K562 (cell line): ENCODE data around the gene SPANXC.

ENCODE experiments used
- YY1 ChIP-seq, 3 experiments: IDR thresholded peaks; 2 replicates each; pipeline ENCODE4 v1.6.1; 2011; ENCODE audit warnings: low read length in 2 of 3, mild to moderate bottlenecking in 2 of 3, moderate library complexity in 2 of 3, borderline replicate concordance in 1 of 3, control low read depth in 1 of 3, low read depth in 1 of 3; ENCODE audit not compliant: insufficient read depth in 3 of 3, insufficient replicate concordance in 2 of 3, control insufficient read depth in 1 of 3, insufficient read length in 1 of 3; ENCODE audit errors: extremely low read depth in 1 of 3
- ZBED1 ChIP-seq: IDR thresholded peaks from 2 replicates; pipeline ENCODE4 v1.6.1; 2014
- TF ChIP-seq, protein P1 (sequence below): sonication (generic); formaldehyde crosslinking; IDR thresholded peaks from 2 replicates; pipeline ENCODE4 v1.8.0; 2022; ENCODE audit warnings: missing genetic modification reagents, mild to moderate bottlenecking, moderate library complexity, borderline replicate concordance
- TF ChIP-seq, protein P2 (sequence below): sonication (generic); formaldehyde crosslinking; IDR thresholded peaks from 2 replicates; pipeline ENCODE4 v1.9.0; 2022; ENCODE audit warnings: mild to moderate bottlenecking, missing genetic modification reagents
- TF ChIP-seq, protein P3 (sequence below), 3 experiments: IDR thresholded peaks in 2 of 3; conservative IDR thresholded peaks in 1 of 3; 2 replicates each; pipeline ENCODE4 v1.5.1; 2011 to 2012; ENCODE audit warnings: low read length in 3 of 3, mild to moderate bottlenecking in 3 of 3, control low read depth in 2 of 3, improper control_type of control experiment in 1 of 3, inconsistent platforms in 1 of 3, low read depth in 1 of 3, mixed read lengths in 1 of 3, moderate library complexity in 1 of 3; ENCODE audit not compliant: insufficient read depth in 2 of 3

DNA sequence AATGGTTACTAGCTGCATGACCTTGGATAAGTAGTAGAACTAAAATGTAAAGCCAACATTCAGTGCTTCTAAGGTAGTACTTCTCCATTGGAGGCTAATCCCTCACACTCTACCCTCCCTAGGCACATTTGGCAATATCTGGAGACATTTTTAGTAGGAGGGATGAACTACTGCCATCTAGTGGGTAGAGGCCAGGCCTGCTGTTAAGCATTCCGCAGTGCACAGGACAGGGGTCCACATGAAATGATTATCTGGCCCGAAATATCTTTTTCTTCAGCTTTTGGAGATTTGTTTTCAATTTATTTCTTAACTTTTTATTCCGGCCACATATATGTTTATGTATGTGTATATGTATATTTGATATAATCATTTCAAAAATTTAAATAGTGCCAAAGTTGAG is 36.0 kb upstream of the SPANXC start:
- TF ChIP-seq ZBED1 (no peak), YY1 (IDR thresholded peaks at IDR 0.05; ENCODE audit: borderline replicate concordance in 1 of 3, control insufficient read depth in 1 of 3, extremely low read depth in 1 of 3, insufficient read depth in 3 of 3, insufficient read length in 1 of 3, insufficient replicate concordance in 2 of 3, low read depth in 1 of 3, low read length in 2 of 3) (no peak)
- TF ChIP-seq, protein P1, sequence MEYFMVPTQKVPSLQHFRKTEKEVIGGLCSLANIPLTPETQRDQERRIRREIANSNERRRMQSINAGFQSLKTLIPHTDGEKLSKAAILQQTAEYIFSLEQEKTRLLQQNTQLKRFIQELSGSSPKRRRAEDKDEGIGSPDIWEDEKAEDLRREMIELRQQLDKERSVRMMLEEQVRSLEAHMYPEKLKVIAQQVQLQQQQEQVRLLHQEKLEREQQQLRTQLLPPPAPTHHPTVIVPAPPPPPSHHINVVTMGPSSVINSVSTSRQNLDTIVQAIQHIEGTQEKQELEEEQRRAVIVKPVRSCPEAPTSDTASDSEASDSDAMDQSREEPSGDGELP (CRISPR knock-in tag) = no peak
- TF ChIP-seq, protein P2, sequence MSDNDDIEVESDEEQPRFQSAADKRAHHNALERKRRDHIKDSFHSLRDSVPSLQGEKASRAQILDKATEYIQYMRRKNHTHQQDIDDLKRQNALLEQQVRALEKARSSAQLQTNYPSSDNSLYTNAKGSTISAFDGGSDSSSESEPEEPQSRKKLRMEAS (CRISPR knock-in tag) = no peak
- TF ChIP-seq, protein P3, sequence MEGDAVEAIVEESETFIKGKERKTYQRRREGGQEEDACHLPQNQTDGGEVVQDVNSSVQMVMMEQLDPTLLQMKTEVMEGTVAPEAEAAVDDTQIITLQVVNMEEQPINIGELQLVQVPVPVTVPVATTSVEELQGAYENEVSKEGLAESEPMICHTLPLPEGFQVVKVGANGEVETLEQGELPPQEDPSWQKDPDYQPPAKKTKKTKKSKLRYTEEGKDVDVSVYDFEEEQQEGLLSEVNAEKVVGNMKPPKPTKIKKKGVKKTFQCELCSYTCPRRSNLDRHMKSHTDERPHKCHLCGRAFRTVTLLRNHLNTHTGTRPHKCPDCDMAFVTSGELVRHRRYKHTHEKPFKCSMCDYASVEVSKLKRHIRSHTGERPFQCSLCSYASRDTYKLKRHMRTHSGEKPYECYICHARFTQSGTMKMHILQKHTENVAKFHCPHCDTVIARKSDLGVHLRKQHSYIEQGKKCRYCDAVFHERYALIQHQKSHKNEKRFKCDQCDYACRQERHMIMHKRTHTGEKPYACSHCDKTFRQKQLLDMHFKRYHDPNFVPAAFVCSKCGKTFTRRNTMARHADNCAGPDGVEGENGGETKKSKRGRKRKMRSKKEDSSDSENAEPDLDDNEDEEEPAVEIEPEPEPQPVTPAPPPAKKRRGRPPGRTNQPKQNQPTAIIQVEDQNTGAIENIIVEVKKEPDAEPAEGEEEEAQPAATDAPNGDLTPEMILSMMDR (IDR thresholded peaks at IDR 0.05 in 2 of 3, conservative IDR thresholded peaks at IDR 0.05 in 1 of 3; ENCODE audit: insufficient read depth in 2 of 3, low read depth in 1 of 3, low read length in 3 of 3) = peak in 2 of 3 experiments; percentile 20 to 24; a peak in 2 of 6 replicates
